K562 (cell line): Measurements from ENCODE around the gene SLC35E1.
"Not testable (repeated sequence)": the region's sequence is repeated elsewhere in the genome, so short reads cannot be mapped to it uniquely, and the experiment has no call there.

ENCODE experiments used
- FOSL1 ChIP-seq: fragments of 200-800 bp; sonication (Bioruptor generic); conservative IDR thresholded peaks from 2 replicates; pipeline ENCODE4 v1.6.1; 2016; ENCODE audit warnings: missing genetic modification characterization, missing compliant biosample characterization
- GABPA ChIP-seq: fragments of 200-800 bp; sonication (Bioruptor generic); conservative IDR thresholded peaks from 2 replicates; pipeline ENCODE4 v1.6.1; 2016; ENCODE audit warnings: low read depth, missing genetic modification characterization, missing compliant biosample characterization
- MEF2A ChIP-seq: IDR thresholded peaks from 2 replicates; pipeline ENCODE4 v1.6.1; 2011; ENCODE audit warnings: low read depth, mild to moderate bottlenecking, low read length, moderate library complexity; ENCODE audit not compliant: control insufficient read depth
- PYGO2 ChIP-seq: fragments of 450-650 bp; IDR thresholded peaks from 2 replicates; pipeline ENCODE4 v1.6.1; 2016; ENCODE audit warnings: mild to moderate bottlenecking, missing genetic modification characterization, moderate library complexity, missing compliant biosample characterization
- TFAP4 ChIP-seq: sonication (generic); formaldehyde crosslinking; IDR thresholded peaks from 2 replicates; pipeline ENCODE4 v1.8.0; 2022; ENCODE audit warnings: missing genetic modification reagents, mild to moderate bottlenecking, moderate library complexity, borderline replicate concordance
- ZBTB17 ChIP-seq: fragments of 450-650 bp; formaldehyde crosslinking; IDR thresholded peaks from 2 replicates; pipeline ENCODE4 v1.4.0; 2020; ENCODE audit warnings: mild to moderate bottlenecking

GRCh38 chr19:16551902-16552301 lies 20.3 kb downstream of the SLC35E1 start:
- TF ChIP-seq FOSL1; PYGO2 (tag); ZBTB17 (CRISPR knock-in tag); MEF2A; GABPA (tag); TFAP4 (CRISPR knock-in tag): not testable (repeated sequence)
